Testis (tissue), 2 donors: ENCODE results near the gene DDR1.

Experiments
- POLR2A ChIP-seq: fragments of 450-650 bp; IDR thresholded peaks from one replicate; pipeline ENCODE4 v1.6.1; 2017; ENCODE audit warnings: antibody characterized with exemption, mild to moderate bottlenecking, moderate library complexity
- TF ChIP-seq, protein P1 (sequence below), 3 experiments: fragments of 450-650 bp in 2 of 3; fragments of 200-600 bp in 1 of 3; sonication (generic) in 1 of 3; IDR thresholded peaks; one replicate each; pipeline ENCODE4 v1.5.1; 2016 to 2019; ENCODE audit warnings: antibody characterized with exemption in 3 of 3, mild to moderate bottlenecking in 2 of 3, moderate library complexity in 1 of 3

DNA sequence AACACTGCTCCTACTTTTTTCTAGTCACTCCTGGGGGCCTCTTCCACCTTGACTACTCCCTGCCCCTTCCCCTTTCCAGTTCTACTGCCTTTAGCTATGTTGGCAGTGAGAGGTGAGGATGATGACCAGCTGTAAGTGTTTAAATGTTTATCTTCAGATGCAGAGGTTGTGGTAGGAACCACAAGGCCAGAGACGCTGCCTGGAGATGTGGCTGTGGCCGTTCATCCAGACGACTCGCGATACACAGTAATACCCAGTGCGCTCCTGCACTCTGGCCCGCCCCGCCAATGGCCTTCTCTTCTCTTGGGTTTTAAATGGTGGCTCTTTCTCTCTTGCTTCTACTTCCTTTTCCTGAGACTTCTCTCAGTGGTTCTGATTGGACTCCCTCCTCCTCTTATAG lies 34.4 kb downstream of the DDR1 start:
- TF ChIP-seq, protein P1, sequence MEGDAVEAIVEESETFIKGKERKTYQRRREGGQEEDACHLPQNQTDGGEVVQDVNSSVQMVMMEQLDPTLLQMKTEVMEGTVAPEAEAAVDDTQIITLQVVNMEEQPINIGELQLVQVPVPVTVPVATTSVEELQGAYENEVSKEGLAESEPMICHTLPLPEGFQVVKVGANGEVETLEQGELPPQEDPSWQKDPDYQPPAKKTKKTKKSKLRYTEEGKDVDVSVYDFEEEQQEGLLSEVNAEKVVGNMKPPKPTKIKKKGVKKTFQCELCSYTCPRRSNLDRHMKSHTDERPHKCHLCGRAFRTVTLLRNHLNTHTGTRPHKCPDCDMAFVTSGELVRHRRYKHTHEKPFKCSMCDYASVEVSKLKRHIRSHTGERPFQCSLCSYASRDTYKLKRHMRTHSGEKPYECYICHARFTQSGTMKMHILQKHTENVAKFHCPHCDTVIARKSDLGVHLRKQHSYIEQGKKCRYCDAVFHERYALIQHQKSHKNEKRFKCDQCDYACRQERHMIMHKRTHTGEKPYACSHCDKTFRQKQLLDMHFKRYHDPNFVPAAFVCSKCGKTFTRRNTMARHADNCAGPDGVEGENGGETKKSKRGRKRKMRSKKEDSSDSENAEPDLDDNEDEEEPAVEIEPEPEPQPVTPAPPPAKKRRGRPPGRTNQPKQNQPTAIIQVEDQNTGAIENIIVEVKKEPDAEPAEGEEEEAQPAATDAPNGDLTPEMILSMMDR (IDR thresholded peaks at IDR 0.05): no peak
- no peak for TF ChIP-seq POLR2A
